HL-60/S4 treated with retinoic acid at 250 ng/mL for 4 days and 3 days (cell line): ENCODE results near the gene SPEN.

Experiments used
- in situ Hi-C: fragments of 300-500 bp; cut with MboI; formaldehyde crosslinking; loops from 2 replicates; pipeline ENCODE4 v1.7.0; 2022; ENCODE audit warnings: low sequenced_read_pairs

The SPEN gene

GRCh38 chr1:15945011-15945831, 97.7 kb downstream of the SPEN start:
- in situ Hi-C loops: no loop called here

- in situ Hi-C loops: no loop called here
These were observed 98.4 kb downstream of the SPEN start for GRCh38 chr1:15945832-15946448.

- in situ Hi-C loops: no loop called here
These were observed 99.3 kb downstream of the SPEN start for GRCh38 chr1:15946571-15947381.

- in situ Hi-C loops: no loop called here
These were observed 100.0 kb downstream of the SPEN start for GRCh38 chr1:15947382-15948090.

GRCh38 chr1:15948091-15948591, 100.6 kb downstream of the SPEN start:
- in situ Hi-C loops: no loop called here

- in situ Hi-C loops: no loop called here
These were observed 101.3 kb downstream of the SPEN start for GRCh38 chr1:15948595-15949452.

- in situ Hi-C loops: no loop called here
These were observed 102.1 kb downstream of the SPEN start for GRCh38 chr1:15949453-15950245.

GRCh38 chr1:15950302-15950701, 102.8 kb downstream of the SPEN start:
- in situ Hi-C loops: no loop called here

- in situ Hi-C loops: no loop called here
These were observed 103.3 kb downstream of the SPEN start for GRCh38 chr1:15950763-15951295.

GRCh38 chr1:15951341-15952153, 104.0 kb downstream of the SPEN start:
- in situ Hi-C loops: no loop called here

- in situ Hi-C loops: no loop called here
These were observed 105.1 kb downstream of the SPEN start for GRCh38 chr1:15952317-15953258.

- in situ Hi-C loops: no loop called here
These were observed 105.8 kb downstream of the SPEN start for GRCh38 chr1:15953294-15953771.

- in situ Hi-C loops: no loop called here
These were observed 106.3 kb downstream of the SPEN start for GRCh38 chr1:15953791-15954241.

GRCh38 chr1:15954316-15954715, 106.8 kb downstream of the SPEN start:
- in situ Hi-C loops: no loop called here

- in situ Hi-C loops: no loop called here
These were observed 108.0 kb downstream of the SPEN start for GRCh38 chr1:15955552-15955951.

GRCh38 chr1:15956150-15956549, 108.6 kb downstream of the SPEN start:
- in situ Hi-C loops: no loop called here
